CD8-positive, alpha-beta memory T cell (primary cell): ENCODE measurements around the gene DAPL1. TPM values are rescaled to one million over a fixed set of nuclear protein-coding genes. Genes with fewer than 3 reads are reported as not detected.

Source experiments
- CTCF ChIA-PET: fragments of 350-600 bp; sonication (Branson Sonifier 250); formaldehyde crosslinking; loops from one replicate; lab custom pipeline; 2021; ENCODE audit warnings: antibody characterized with exemption; lab: Charles Lee
- POLR2A ChIA-PET: fragments of 350-600 bp; sonication (Branson Sonifier 250); formaldehyde crosslinking; loops from one replicate; lab custom pipeline; 2021; ENCODE audit warnings: antibody characterized with exemption; lab: Charles Lee
- DNase-seq, 5 donors: peaks; one replicate each; pipeline versions ENCODE4 v3.0.0 to v3.0.0-alpha.2; 2020 to 2022; ENCODE audit warnings: mixed read lengths in 1 of 5
- H3K27ac ChIP-seq: one replicate; pipeline ENCODE4 v1.7.0; 2013; ENCODE audit warnings: low read depth, mild to moderate bottlenecking, low read length, moderate library complexity
- H3K27me3 ChIP-seq: 2 replicates; pipeline ENCODE4 v1.7.0; 2013; ENCODE audit warnings: low read length, mild to moderate bottlenecking; ENCODE audit not compliant: insufficient read depth, poor library complexity, severe bottlenecking
- H3K36me3 ChIP-seq: 2 replicates; pipeline ENCODE4 v1.7.0; 2013; ENCODE audit warnings: mild to moderate bottlenecking, low read length, moderate library complexity; ENCODE audit not compliant: insufficient read depth
- H3K4me1 ChIP-seq: 2 replicates; pipeline ENCODE4 v1.7.0; 2013; ENCODE audit warnings: mild to moderate bottlenecking, low read length, moderate library complexity; ENCODE audit not compliant: insufficient read depth
- H3K4me3 ChIP-seq: 2 replicates; pipeline ENCODE4 v1.7.0; 2013; ENCODE audit warnings: mild to moderate bottlenecking, low read length
- H3K9me3 ChIP-seq: 2 replicates; pipeline ENCODE4 v1.7.0; 2013; ENCODE audit warnings: mild to moderate bottlenecking, low read length
- H3K27ac Mint-ChIP-seq, 8 donors: one replicate each; pipeline ENCODE4 v1.8.0; 2020 to 2021; ENCODE audit warnings: mixed read lengths in 8 of 8, mild to moderate bottlenecking in 6 of 8, inconsistent platforms in 3 of 8, moderate library complexity in 3 of 8
- H3K27me3 Mint-ChIP-seq, 2 donors: one replicate each; pipeline ENCODE4 v1.8.0; 2020 to 2021; ENCODE audit warnings: mixed read lengths in 2 of 2, mild to moderate bottlenecking in 1 of 2, moderate library complexity in 1 of 2
- H3K36me3 Mint-ChIP-seq, 3 donors: one replicate each; pipeline ENCODE4 v1.8.0; 2020 to 2021; ENCODE audit warnings: mixed read lengths in 3 of 3, inconsistent platforms in 1 of 3, mild to moderate bottlenecking in 1 of 3
- H3K4me1 Mint-ChIP-seq, 3 donors: one replicate each; pipeline ENCODE4 v1.8.0; 2020 to 2021; ENCODE audit warnings: mixed read lengths in 3 of 3, inconsistent platforms in 1 of 3, mild to moderate bottlenecking in 1 of 3
- H3K4me3 Mint-ChIP-seq, 7 donors: one replicate each; pipeline ENCODE4 v1.8.0; 2020 to 2021; ENCODE audit warnings: mixed read lengths in 7 of 7, mild to moderate bottlenecking in 6 of 7, moderate library complexity in 4 of 7, inconsistent platforms in 2 of 7
- H3K9me3 Mint-ChIP-seq, 5 donors: one replicate each; pipeline ENCODE4 v1.8.0; 2020 to 2022; ENCODE audit warnings: mixed read lengths in 5 of 5, mild to moderate bottlenecking in 3 of 5, moderate library complexity in 2 of 5, inconsistent platforms in 1 of 5
- polyA plus RNA-seq: library from polyadenylated mRNA; unstranded; fragments of 300-500 nt; fragmentation: Illumina TruSeq; gene quantifications from one replicate; pipeline ENCODE4 v1.2.3, GENCODE V29; 2021
- total RNA-seq, 2 experiments: library from RNA; stranded (reverse); gene quantifications; one replicate each; pipeline ENCODE4 v1.2.3, GENCODE V29; 2021

Gene DAPL1
- total and polyA plus RNA-seq, 3 experiments from 2014 or later, result not detected

DNA sequence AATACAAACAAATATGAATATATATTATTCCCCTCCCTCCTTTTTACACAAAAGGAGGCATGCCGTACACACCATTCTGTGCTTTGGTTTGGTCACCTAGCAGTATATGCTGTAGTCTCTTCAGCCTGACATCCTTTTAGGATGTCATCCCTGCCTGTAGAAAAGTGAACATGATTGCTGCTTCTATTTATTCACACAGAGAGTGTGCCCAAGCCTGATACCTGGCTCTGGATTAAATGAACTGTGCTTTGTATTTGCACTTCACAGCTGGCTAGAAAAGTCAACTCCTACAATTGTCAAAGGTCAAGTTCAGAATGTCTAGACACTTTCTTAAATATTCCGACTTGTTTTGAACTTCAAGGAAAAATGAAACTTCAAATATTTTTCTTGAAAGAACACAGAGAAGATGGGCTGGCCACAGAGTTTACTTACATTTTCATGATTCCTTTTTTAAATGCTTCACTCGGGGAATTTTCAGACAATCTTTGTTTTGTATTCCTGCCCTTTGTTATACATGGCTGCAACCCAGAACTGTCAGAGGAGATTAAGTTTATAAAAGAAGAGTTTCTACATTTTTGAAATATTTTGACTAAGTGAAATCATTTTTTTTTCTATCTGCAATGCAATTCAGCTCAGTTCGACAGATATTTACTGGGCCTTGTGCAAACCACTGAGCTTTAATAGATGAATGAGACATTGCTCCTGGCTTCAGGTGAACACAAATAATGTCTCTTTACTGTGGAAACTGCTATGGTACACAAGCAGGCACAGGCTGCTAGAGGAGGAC, 33.5 kb downstream of the DAPL1 start:
- Mint-ChIP-seq H3K4me3 (no peak overlapping the region), H3K27ac (no peak overlapping the region), H3K9me3 (no peaks in the 10 kb centered on the region), H3K4me1 (no peaks in the 10 kb centered on the region), H3K36me3 (no peaks in the 10 kb centered on the region), H3K27me3 (peaks cover 2 to 12% of the 10 kb centered on the region in 2 donors)
- POLR2A ChIA-PET, result no interaction called here
- H3K4me3 ChIP-seq, result no peak overlapping the region
- DNase-seq, result no peak
- CTCF ChIA-PET, result no interaction called here
- no peaks in the 10 kb centered on the region for H3K36me3 ChIP-seq
- no peaks in the 10 kb centered on the region for H3K27me3 ChIP-seq
- H3K27ac ChIP-seq, result no peak overlapping the region
- no peaks in the 10 kb centered on the region for H3K9me3 ChIP-seq
- H3K4me1 ChIP-seq, result no peaks in the 10 kb centered on the region

DNA sequence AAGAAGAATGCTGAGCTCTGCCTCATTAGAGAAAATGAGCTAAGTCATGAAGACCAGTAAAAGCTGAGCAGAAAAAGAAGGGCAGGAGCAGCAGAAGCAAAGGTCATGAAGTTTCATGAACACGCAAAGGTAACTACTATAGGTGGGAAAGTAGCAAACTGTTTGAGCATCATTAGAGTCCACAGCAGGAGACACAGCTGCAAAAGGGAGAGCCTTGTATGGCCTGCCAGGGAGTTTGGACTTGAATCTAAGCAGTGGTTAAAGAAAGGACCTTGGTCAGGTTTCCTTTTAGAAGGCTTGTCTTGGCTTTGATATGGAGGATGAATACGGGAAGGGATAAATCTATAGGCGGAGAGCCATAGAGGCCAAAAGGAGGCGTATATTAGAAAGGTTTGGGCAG, 34.0 kb downstream of the DAPL1 start:
- no peak for DNase-seq
- no peaks in the 10 kb centered on the region for H3K9me3 ChIP-seq
- Mint-ChIP-seq H3K27ac (no peak overlapping the region), H3K9me3 (no peaks in the 10 kb centered on the region), H3K4me1 (no peaks in the 10 kb centered on the region), H3K27me3 (peaks cover 2 to 12% of the 10 kb centered on the region in 2 donors), H3K4me3 (no peak overlapping the region), H3K36me3 (no peaks in the 10 kb centered on the region)
- no peaks in the 10 kb centered on the region for H3K4me1 ChIP-seq
- ChIA-PET CTCF (no interaction called here), POLR2A (no interaction called here)
- H3K27ac ChIP-seq, result no peak overlapping the region
- H3K4me3 ChIP-seq, result no peak overlapping the region
- no peaks in the 10 kb centered on the region for H3K36me3 ChIP-seq
- no peaks in the 10 kb centered on the region for H3K27me3 ChIP-seq

DNA sequence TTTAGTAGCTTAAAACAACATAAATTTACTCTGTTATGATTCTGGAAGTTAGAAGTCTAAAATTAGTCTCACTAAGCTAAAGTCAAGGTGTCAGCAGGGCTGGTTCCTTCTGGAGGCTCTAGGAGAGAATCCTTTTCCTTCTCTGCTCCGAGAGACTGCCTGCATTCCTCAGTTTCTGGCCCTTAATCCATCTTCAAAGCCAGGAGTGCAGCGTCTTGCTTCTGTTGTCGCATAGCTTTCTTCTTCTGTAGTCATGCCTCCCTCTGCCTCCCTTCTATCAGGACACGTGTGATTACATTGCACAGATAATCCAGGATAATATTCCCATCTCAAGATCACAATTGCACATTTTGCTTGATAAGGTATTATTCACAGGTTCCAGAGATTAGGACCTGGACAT, 35.1 kb downstream of the DAPL1 start:
- POLR2A ChIA-PET, result no interaction called here
- H3K27ac Mint-ChIP-seq, result no peak overlapping the region
- no peaks in the 10 kb centered on the region for H3K9me3 Mint-ChIP-seq
- Histone ChIP-seq H3K4me1 (no peaks in the 10 kb centered on the region), H3K27ac (no peak overlapping the region), H3K9me3 (no peaks in the 10 kb centered on the region), H3K4me3 (no peak overlapping the region), H3K27me3 (no peaks in the 10 kb centered on the region), H3K36me3 (no peaks in the 10 kb centered on the region)
- no peaks in the 10 kb centered on the region for H3K36me3 Mint-ChIP-seq
- no peaks in the 10 kb centered on the region for H3K4me1 Mint-ChIP-seq
- no peak overlapping the region for H3K4me3 Mint-ChIP-seq
- CTCF ChIA-PET, result no interaction called here
- H3K27me3 Mint-ChIP-seq, result peaks cover 2 to 12% of the 10 kb centered on the region in 2 donors
- DNase-seq, result no peak

DNA sequence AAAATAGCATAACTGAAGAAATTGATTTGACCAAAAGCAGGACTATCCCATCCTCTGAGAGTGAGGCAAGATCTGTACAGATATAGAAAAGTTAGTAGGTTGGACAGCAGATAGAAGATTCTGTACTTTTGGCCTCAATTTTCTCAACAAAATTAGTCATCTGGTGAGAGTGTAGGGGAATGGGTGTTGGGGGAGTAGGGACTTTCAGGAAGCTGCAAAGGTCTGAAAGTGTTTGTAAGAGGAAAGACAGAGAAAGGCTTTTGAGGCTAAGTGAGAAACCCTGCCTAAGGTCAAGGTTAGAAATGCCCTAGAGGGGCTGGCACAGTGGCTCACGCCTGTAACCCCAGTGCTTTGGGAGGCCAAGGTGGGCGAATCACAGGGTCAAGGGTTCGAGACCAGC, 40.3 kb downstream of the DAPL1 start:
- Histone ChIP-seq H3K27ac (no peak overlapping the region), H3K9me3 (no peaks in the 10 kb centered on the region), H3K4me1 (no peaks in the 10 kb centered on the region), H3K27me3 (no peaks in the 10 kb centered on the region), H3K36me3 (no peaks in the 10 kb centered on the region), H3K4me3 (no peak overlapping the region)
- DNase-seq, result no peak
- POLR2A ChIA-PET, result no interaction called here
- CTCF ChIA-PET, result no interaction called here
- Mint-ChIP-seq H3K27me3 (no peaks in the 10 kb centered on the region), H3K4me1 (no peaks in the 10 kb centered on the region), H3K27ac (no peak overlapping the region), H3K9me3 (no peaks in the 10 kb centered on the region), H3K36me3 (no peaks in the 10 kb centered on the region), H3K4me3 (no peak overlapping the region)

DNA sequence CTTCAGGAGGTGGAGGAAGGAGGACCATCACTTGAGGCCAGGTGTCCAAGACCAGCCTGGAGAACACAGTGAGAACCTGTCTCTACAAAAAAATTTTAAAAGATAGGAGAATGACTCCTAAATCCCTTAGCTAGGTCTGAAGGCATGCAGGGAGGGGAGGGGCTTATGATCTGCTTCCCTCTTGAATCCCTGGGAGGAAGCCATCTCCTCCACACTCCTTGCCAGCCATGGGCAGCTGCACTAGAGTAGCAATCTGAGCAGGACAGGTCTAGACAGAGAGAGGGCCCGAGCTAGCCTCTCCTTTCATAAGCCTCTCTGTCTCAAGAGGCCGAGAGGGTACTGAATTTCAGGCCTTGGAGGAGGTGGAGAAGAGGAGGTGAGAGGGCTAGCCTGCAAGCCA, 42.5 kb downstream of the DAPL1 start:
- Histone ChIP-seq H3K4me3 (no peak overlapping the region), H3K4me1 (no peaks in the 10 kb centered on the region), H3K9me3 (no peaks in the 10 kb centered on the region), H3K27ac (no peak overlapping the region), H3K27me3 (no peaks in the 10 kb centered on the region), H3K36me3 (no peaks in the 10 kb centered on the region)
- H3K4me3 Mint-ChIP-seq, result no peak overlapping the region
- ChIA-PET CTCF (no interaction called here), POLR2A (no interaction called here)
- H3K9me3 Mint-ChIP-seq, result peaks cover 0 to 4% (median 0%) of the 10 kb centered on the region in 5 donors
- no peak for DNase-seq
- H3K27me3 Mint-ChIP-seq, result peaks cover 0 to 2% of the 10 kb centered on the region in 2 donors
- H3K36me3 Mint-ChIP-seq, result no peaks in the 10 kb centered on the region
- no peak overlapping the region for H3K27ac Mint-ChIP-seq
- no peaks in the 10 kb centered on the region for H3K4me1 Mint-ChIP-seq

DNA sequence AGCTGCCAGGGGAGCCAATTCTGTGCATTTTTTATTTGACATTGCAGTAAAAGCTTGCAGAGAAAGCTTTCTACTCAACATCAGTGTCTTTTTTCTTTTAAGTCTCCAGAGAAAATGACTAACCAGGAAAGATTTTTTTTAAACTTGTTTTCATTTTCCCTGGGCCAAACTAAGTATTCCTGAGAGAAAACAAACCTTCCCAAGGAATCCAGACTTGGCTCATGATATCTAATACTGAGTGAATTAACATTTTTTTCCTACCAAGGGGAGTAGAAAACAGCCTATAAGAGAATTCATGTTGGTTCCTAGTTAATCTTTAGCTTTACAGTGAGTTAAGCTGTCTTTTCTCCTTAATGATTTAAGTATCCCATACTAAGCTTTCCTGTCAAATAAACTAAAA, 46.7 kb downstream of the DAPL1 start:
- Histone ChIP-seq H3K4me1 (no peaks in the 10 kb centered on the region), H3K27me3 (no peaks in the 10 kb centered on the region), H3K27ac (no peak overlapping the region), H3K36me3 (no peaks in the 10 kb centered on the region), H3K4me3 (no peak overlapping the region), H3K9me3 (no peaks in the 10 kb centered on the region)
- ChIA-PET CTCF (no interaction called here), POLR2A (no interaction called here)
- Mint-ChIP-seq H3K4me1 (no peaks in the 10 kb centered on the region), H3K36me3 (no peaks in the 10 kb centered on the region), H3K27me3 (peaks cover 2 to 4% of the 10 kb centered on the region in 2 donors), H3K4me3 (no peak overlapping the region), H3K9me3 (peaks cover 0 to 4% (median 0%) of the 10 kb centered on the region in 5 donors), H3K27ac (no peak overlapping the region)
- DNase-seq, result no peak

DNA sequence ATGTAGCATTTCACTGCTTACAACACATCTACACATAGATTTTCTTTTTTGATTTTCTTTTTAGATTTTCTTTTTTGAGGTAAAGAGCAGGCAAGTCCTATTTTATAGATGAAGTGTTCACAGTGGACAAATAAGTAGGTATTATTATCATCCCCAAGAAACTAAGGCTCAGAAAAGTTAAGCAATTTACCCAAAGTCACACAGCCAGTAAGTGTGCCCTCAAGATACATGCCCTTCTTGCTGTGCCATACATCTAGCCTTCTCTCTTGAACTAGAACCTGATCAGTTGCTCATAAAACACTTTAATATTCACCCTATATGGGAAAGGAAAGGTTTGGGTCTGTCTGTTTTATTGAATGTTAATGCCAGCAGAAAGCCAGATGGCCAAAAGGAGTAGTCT, 50.3 kb downstream of the DAPL1 start:
- H3K36me3 ChIP-seq, result no peaks in the 10 kb centered on the region
- ChIA-PET CTCF (no interaction called here), POLR2A (no interaction called here)
- H3K27me3 Mint-ChIP-seq, result peaks cover 4 to 6% of the 10 kb centered on the region in 2 donors
- H3K4me3 Mint-ChIP-seq, result no peak overlapping the region
- H3K4me1 ChIP-seq, result no peaks in the 10 kb centered on the region
- no peak overlapping the region for H3K4me3 ChIP-seq
- H3K27ac ChIP-seq, result no peak overlapping the region
- H3K9me3 ChIP-seq, result no peaks in the 10 kb centered on the region
- no peaks in the 10 kb centered on the region for H3K36me3 Mint-ChIP-seq
- no peaks in the 10 kb centered on the region for H3K4me1 Mint-ChIP-seq
- no peak overlapping the region for H3K27ac Mint-ChIP-seq
- no peaks in the 10 kb centered on the region for H3K27me3 ChIP-seq
- DNase-seq, result no peak
- H3K9me3 Mint-ChIP-seq, result peaks cover 0 to 4% (median 0%) of the 10 kb centered on the region in 5 donors

DNA sequence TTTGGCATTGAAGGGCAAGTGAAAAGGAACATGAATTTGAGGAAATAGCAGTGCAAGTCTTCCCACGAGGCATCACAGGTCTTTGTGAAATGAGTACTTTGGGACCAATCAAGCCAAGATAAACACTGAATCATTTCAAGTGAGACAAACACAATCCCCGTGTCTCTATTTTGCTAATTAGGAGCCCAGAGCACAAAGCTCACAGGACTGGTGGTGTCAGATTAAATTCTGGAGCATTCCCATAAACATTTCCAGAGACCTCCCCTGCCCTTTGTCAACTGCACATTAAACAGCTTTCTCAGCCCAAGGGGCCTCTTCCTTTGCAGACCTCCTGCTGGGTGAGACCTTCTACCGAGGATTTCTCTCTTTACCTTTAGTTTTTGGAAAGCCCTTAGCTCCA, 50.7 kb downstream of the DAPL1 start:
- H3K27me3 Mint-ChIP-seq, result peaks cover 4% of the 10 kb centered on the region in 2 donors
- no peaks in the 10 kb centered on the region for H3K27me3 ChIP-seq
- ChIA-PET POLR2A (no interaction called here), CTCF (no interaction called here)
- H3K4me3 Mint-ChIP-seq, result no peak overlapping the region
- H3K36me3 ChIP-seq, result no peaks in the 10 kb centered on the region
- DNase-seq, result no peak
- no peak overlapping the region for H3K27ac Mint-ChIP-seq
- no peak overlapping the region for H3K4me3 ChIP-seq
- no peaks in the 10 kb centered on the region for H3K4me1 ChIP-seq
- no peaks in the 10 kb centered on the region for H3K36me3 Mint-ChIP-seq
- no peaks in the 10 kb centered on the region for H3K4me1 Mint-ChIP-seq
- peaks cover 0 to 2% (median 0%) of the 10 kb centered on the region in 5 donors for H3K9me3 Mint-ChIP-seq
- no peak overlapping the region for H3K27ac ChIP-seq
- no peaks in the 10 kb centered on the region for H3K9me3 ChIP-seq
